Measurements from ENCODE around the gene VAMP1. TPM values are rescaled to one million over a fixed set of nuclear protein-coding genes. Genes with fewer than 3 reads are reported as not detected.
A peak's percentile ranks its signal among the peaks of the same experiment; 100 is the strongest.
"Not testable (repeated sequence)": the region's sequence is repeated elsewhere in the genome, so short reads cannot be mapped to it uniquely, and the experiment has no call there.

VAMP1 gene
- total RNA-seq, 2 experiments from 2014 or later: 49.2 to 59.1 TPM

DNA sequence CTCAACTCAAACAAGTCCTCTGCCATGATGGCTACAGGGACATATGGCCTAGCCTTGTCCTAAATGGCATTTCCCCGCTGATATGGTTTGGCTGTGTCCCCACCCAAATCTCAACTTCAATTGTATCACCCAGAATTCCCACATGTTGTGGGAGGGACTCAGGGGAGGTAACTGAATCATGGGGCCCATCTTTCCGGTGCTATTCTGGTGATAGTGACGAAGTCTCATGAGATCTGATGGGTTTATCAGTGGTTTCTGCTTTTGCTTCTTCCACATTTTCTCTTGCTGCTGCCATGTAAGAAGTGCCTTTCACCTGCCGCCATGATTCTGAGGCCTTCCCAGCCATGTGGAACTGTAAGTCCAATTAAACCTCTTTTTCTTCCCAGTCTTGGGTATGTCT is 3.7 kb downstream of the VAMP1 start:
- H3K9me3 Mint-ChIP-seq (ENCODE audit: low read depth); DNase-seq; H3K27me3 Mint-ChIP-seq; H3K4me3 Mint-ChIP-seq; ATAC-seq: not testable (repeated sequence)
- Mint-ChIP-seq H3K4me1 (peaks cover 82% of the 10 kb centered on the region), H3K36me3 (peaks cover 70% of the 10 kb centered on the region), H3K27ac (peak overlapping the region; percentile 24)
- CTCF ChIA-PET: interaction anchor here (0.8 to 6.7 kb wide), 10 partner anchors 23 to 143 kb away, joined by 3 to 171 read pairs (median 11); partner anchors contain the start of genes CD27 and MRPL51

DNA sequence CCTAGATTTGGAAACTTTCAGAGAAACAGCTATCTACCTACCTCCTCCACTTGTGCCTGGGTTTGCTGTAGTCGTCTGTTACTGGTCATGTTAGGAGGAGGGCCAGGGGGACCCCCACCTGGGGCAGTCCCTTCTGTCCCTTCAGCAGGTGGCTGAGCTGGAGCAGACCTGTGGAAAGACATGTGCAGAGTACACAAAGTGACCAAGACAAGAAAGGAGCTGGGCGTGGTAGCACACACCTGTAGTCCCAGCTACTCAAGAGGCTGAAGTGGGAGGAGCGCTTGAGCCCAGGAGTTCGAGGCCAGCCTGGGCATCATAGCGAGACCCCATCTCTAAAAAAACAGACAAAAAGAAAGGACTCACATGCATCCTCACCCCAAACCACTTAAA is 4.3 kb downstream of the VAMP1 start:
- no peaks in the 10 kb centered on the region for H3K9me3 Mint-ChIP-seq (ENCODE audit: low read depth)
- ATAC-seq (no peak), DNase-seq (no peak)
- H3K27ac Mint-ChIP-seq: peak overlapping the region; percentile 77
- no peaks in the 10 kb centered on the region for H3K27me3 Mint-ChIP-seq
- peaks cover 75% of the 10 kb centered on the region for H3K36me3 Mint-ChIP-seq
- peaks cover 84% of the 10 kb centered on the region for H3K4me1 Mint-ChIP-seq
- H3K4me3 Mint-ChIP-seq: no peak overlapping the region
- CTCF ChIA-PET: interaction anchor here (0.8 to 6.7 kb wide), 25 partner anchors 10 to 143 kb away, joined by 3 to 171 read pairs (median 7); partner anchors contain the start of genes CD27, LTBR, MRPL51 and TAPBPL

DNA sequence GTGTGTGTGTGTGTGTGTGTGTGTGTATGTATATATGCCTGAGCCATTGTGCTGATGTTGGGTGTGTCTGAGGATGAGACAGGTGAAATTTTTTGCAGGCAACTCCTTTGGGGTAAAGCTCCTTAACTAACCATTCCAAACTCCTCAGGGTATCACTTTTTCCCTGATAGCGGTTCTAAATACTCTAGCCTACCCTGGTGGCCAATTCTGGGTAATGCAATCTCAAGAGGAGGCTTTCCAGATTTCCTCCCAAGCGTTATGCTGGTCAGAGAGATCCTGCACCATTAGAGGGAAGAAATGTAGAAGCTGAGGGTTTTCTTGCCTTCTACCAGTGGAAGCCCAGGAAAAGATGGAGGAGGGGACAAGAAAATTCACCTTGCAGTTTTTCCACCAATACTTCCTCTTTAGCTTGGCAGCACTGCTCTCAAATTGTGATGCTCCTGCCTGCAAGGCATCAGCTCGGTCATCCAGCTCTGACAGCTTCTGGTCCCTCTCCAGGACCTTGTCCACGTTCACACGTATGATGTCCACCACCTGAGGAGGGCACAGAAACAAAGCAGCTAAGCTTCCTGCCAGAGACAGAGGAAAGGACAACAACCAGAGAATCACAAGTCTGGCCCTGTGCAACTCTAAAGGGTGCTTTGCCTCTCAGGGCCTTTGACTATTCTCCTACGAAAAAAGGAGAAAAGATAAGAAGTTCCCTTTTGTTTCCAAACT is 4.9 kb downstream of the VAMP1 start:
- peaks cover 80% of the 10 kb centered on the region for H3K36me3 Mint-ChIP-seq
- no peak for ATAC-seq
- H3K4me3 Mint-ChIP-seq: no peak overlapping the region
- H3K4me1 Mint-ChIP-seq: peaks cover 87% of the 10 kb centered on the region
- peak; percentile 61 for DNase-seq
- H3K27ac Mint-ChIP-seq: peak overlapping the region; percentile 77
- no peaks in the 10 kb centered on the region for H3K9me3 Mint-ChIP-seq (ENCODE audit: low read depth)
- no peaks in the 10 kb centered on the region for H3K27me3 Mint-ChIP-seq
- CTCF ChIA-PET: interaction anchor here (0.6 to 6.7 kb wide), 34 partner anchors 10 to 147 kb away, joined by 3 to 171 read pairs (median 5); partner anchors contain the start of genes CD27, LTBR, MRPL51 and TAPBPL

DNA sequence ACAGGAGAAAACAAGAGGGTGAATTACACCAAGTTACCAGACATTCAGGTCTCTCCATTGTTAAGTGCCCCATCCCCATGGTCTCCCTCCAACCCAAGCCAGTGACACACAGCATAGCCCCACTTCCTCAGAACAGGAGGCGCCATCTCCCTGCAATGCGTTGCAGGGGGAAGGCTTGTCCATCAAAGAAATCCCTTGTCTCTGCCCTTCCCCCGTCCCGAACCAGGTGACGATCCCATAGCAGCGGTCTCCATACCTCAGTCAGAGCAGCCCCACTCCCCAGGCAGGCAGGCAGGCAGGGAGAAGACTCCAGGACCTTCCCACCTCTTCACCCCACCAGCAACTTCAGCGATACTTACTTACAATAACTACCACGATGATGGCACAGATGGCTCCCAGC is 5.9 kb downstream of the VAMP1 start:
- CTCF ChIA-PET: interaction anchor here (0.8 to 6.7 kb wide), 22 partner anchors 8 to 146 kb away, joined by 3 to 171 read pairs (median 6); partner anchors contain the start of genes CD27, LTBR, MRPL51 and TAPBPL
- Mint-ChIP-seq H3K27me3 (no peaks in the 10 kb centered on the region), H3K4me3 (no peak overlapping the region), H3K27ac (peak overlapping the region; percentile 98), H3K4me1 (peaks cover 92% of the 10 kb centered on the region), H3K9me3 (ENCODE audit: low read depth) (no peaks in the 10 kb centered on the region), H3K36me3 (peaks cover 85% of the 10 kb centered on the region)
- ATAC-seq (no peak), DNase-seq (no peak)

DNA sequence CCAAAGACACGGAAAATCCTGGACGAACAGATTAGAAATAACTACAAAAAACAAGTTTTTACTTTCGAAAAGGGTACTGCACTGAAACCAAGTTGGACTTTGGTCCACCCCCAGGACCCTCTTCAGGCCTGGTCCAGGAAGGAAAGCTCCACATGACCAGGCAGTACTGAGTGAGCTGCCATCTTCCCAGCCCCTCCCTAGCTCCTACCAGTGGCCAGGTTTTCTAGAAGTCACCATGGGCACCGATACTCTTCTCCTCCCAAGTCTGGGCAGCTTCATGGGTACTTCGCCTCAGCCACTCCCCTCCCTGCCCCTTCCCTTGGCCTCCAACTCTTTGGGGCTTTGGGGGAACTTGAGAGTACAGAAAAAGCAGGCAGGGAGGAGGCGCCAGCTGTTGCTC is 6.6 kb downstream of the VAMP1 start:
- H3K36me3 Mint-ChIP-seq: peaks cover 85% of the 10 kb centered on the region

DNA sequence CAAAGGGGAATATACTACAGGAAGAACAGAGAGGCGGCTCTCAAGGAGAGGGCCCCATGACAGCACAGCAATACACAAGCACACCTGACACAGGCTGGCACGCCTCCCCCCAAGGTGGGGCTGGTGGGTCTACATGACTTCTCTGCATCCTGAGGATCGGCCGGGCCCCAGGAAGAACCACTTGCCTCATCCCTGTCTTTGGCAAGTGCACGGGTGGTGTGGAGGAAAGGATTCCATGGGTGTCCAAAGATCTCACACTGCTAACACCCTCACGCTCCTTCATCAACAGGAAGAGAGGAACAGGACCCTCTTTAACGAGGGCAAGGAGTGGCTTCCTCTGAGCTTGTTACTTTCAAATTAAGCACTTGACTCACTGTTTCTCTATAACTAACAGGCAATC is 7.3 kb downstream of the VAMP1 start:
- peaks cover 85% of the 10 kb centered on the region for H3K36me3 Mint-ChIP-seq
- peak overlapping the region; percentile 72 for H3K4me3 Mint-ChIP-seq
- ATAC-seq (no peak), DNase-seq (no peak)
- no peaks in the 10 kb centered on the region for H3K27me3 Mint-ChIP-seq
- no peaks in the 10 kb centered on the region for H3K9me3 Mint-ChIP-seq (ENCODE audit: low read depth)
- peaks cover 92% of the 10 kb centered on the region for H3K4me1 Mint-ChIP-seq
- peak overlapping the region; percentile 98 for H3K27ac Mint-ChIP-seq
- CTCF ChIA-PET: interaction anchor here (0.8 to 6.7 kb wide), 10 partner anchors 8 to 140 kb away, joined by 3 to 171 read pairs (median 5); partner anchors contain the start of genes CD27, TAPBPL and VAMP1

More for the DNA sequence above, 6.6 kb downstream of the VAMP1 start:
- Mint-ChIP-seq H3K27me3 (no peaks in the 10 kb centered on the region), H3K9me3 (ENCODE audit: low read depth) (no peaks in the 10 kb centered on the region), H3K4me1 (peaks cover 92% of the 10 kb centered on the region), H3K4me3 (peak overlapping the region; percentile 72), H3K27ac (peak overlapping the region; percentile 98)
- DNase-seq: no peak
- CTCF ChIA-PET: interaction anchor here (0.8 to 6.7 kb wide), 11 partner anchors 8 to 141 kb away, joined by 3 to 171 read pairs (median 5); partner anchors contain the start of genes CD27, TAPBPL and VAMP1
- ATAC-seq: no peak

DNA sequence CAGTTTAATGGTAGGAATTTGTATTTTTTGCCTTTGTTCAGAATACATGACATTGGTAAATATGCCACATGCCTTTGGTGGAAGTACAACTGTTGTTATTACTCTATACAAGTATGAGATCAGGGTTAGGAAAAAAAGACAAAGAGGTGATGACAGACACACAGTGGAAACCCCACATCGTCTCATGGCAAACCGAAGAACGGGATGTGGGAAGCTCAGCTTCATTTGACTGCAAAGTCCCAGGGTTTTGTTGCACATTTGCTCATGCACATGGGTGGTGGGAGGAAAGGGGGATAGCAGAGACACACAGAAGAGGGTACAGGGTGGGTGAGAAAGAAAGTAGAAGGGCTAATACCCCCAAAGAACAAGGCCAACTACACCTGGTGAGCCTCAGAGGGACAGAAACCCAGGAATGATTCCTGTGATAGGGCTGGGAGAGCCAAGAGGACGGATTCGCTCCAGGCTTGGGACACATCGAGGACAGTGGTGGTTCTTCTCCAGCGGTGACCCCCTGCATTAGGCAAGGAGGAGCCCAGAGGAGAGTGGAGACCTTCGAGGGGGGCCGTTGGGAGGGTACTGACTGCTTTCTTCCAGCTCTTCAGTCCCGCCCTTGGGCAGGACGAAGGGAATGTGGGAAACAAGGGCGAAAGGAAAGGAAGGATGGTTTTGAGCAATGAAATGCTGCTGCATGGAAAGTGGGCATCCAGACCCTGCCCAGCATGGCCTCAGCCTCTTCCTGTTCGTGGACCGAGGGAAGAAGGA is 8.1 kb downstream of the VAMP1 start:
- CTCF ChIA-PET: interaction anchor here (1.2 to 6.7 kb wide), 11 partner anchors 9 to 139 kb away, joined by 4 to 171 read pairs (median 10); partner anchors contain the start of genes CD27, TAPBPL and VAMP1
- peak overlapping the region; percentile 98 for H3K27ac Mint-ChIP-seq
- peak overlapping the region; percentile 72 for H3K4me3 Mint-ChIP-seq
- H3K9me3 Mint-ChIP-seq (ENCODE audit: low read depth): no peaks in the 10 kb centered on the region
- H3K36me3 Mint-ChIP-seq: peaks cover 84% of the 10 kb centered on the region
- DNase-seq (peak; percentile 72), ATAC-seq (peak; percentile 28)
- H3K4me1 Mint-ChIP-seq: peaks cover 88% of the 10 kb centered on the region
- H3K27me3 Mint-ChIP-seq: no peaks in the 10 kb centered on the region

DNA sequence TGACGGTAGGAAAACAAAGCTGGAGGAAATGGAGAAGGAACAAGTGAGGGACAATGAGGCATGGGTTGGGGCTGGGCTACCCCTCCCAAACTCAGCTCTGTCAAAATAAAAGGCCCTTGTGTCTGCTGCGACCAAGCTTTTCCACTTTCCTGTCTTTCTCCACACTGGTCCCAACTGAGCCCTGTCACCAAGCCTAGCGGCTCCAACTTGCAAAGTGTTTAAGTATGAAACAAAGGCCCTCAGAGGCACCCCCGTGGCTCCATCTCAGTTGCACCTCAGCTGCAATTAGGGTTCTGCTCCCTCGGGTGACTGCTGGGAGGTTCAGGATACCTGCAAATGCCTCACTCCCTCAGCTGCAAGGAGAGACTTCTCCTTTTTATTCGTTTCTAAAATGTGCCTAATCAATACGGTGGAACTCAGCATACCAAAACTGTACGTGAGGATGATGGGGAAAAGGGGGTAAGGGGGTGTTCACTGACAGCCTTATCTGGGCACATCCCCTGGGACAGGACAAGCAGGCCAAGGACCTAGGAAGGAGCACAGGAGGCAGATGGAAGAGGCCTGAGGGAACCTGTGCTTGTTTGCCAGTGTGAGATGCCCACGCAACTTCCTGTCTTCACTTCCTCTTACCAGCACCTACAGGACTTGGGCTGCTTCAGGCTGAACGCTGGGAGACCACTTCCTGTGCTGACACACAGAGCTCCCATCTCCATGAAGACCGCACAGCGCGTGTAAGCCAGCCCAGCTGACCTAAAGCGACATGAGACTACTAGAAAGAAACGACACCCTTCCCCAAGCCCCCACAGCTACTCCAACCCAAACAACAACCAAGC is 8.9 kb downstream of the VAMP1 start:
- DNase-seq: peak; percentile 97
- Mint-ChIP-seq H3K4me3 (peak overlapping the region; percentile 72), H3K27me3 (no peaks in the 10 kb centered on the region), H3K36me3 (peaks cover 83% of the 10 kb centered on the region), H3K4me1 (peaks cover 87% of the 10 kb centered on the region), H3K27ac (peak overlapping the region; percentile 98), H3K9me3 (ENCODE audit: low read depth) (no peaks in the 10 kb centered on the region)
- CTCF ChIA-PET: interaction anchor here (0.8 to 6.7 kb wide), 12 partner anchors 10 to 126 kb away, joined by 3 to 171 read pairs (median 12); partner anchors contain the start of genes CD27, GAPDH, IFFO1 and TAPBPL
- ATAC-seq: peak; percentile 82

DNA sequence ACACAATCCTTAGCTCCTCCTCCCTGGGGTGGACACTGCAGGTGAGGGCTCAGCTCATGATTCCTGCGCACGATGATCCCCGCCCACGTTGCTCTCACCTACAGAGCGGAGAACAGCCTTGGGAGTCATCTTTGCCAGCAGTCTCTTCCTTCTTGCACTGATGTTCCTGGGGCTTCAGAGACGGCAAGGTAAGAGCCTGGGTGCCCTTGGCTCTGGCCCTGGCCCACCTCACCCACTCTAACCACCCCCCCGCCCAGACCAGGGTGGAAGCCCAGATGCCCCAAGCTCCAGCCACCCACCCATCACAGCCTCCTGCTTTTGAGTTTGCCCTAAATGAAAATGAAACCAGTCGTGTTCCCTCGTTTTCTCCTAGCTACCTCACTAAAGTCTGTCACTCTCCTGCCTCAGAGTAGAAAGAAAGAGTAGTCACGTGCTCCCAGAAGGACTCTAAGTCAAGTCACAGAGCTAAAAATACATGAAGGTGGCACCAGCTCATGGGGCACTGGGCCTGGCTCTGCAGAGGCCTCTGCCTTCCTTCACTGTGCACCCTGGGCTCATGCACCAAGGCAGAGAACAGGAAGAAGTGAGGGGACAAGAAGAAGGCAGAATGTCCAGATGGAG is 9.6 kb downstream of the VAMP1 start:
- ATAC-seq (peak; percentile 34), DNase-seq (no peak)
- Mint-ChIP-seq H3K36me3 (peaks cover 80% of the 10 kb centered on the region), H3K27me3 (no peaks in the 10 kb centered on the region), H3K4me3 (peak overlapping the region; percentile 72), H3K9me3 (ENCODE audit: low read depth) (no peaks in the 10 kb centered on the region), H3K27ac (peak overlapping the region; percentile 98), H3K4me1 (peaks cover 84% of the 10 kb centered on the region)
- CTCF ChIA-PET: interaction anchor here (0.8 to 6.7 kb wide), 12 partner anchors 9 to 125 kb away, joined by 3 to 171 read pairs (median 12); partner anchors contain the start of genes CD27, GAPDH, IFFO1 and TAPBPL

DNA sequence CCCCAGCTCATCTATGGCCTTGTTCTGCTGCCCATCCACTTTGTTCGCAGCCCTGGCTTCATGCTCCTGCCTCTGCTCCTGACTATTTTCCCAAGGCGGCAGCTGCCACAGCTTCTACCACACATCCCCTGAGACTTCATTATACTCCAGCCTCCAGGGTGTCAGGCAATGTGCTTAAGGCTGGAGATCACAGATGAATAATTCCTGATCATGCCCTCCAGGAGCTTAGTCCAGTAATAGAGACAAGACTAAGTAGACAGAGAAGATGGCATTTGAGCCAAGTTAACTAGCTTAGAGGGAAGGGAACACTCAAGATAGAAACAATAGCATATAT is 11.5 kb downstream of the VAMP1 start:
- Mint-ChIP-seq H3K27me3 (no peaks in the 10 kb centered on the region), H3K4me3 (no peak overlapping the region), H3K9me3 (ENCODE audit: low read depth) (no peaks in the 10 kb centered on the region), H3K27ac (peak overlapping the region; percentile 82), H3K36me3 (peaks cover 77% of the 10 kb centered on the region), H3K4me1 (peaks cover 81% of the 10 kb centered on the region)
- DNase-seq (no peak), ATAC-seq (no peak)
- CTCF ChIA-PET: interaction anchor here (1.0 to 5.8 kb wide), 4 partner anchors 11 to 34 kb away, joined by 6 to 45 read pairs (median 7); partner anchors contain the start of genes CD27 and VAMP1

DNA sequence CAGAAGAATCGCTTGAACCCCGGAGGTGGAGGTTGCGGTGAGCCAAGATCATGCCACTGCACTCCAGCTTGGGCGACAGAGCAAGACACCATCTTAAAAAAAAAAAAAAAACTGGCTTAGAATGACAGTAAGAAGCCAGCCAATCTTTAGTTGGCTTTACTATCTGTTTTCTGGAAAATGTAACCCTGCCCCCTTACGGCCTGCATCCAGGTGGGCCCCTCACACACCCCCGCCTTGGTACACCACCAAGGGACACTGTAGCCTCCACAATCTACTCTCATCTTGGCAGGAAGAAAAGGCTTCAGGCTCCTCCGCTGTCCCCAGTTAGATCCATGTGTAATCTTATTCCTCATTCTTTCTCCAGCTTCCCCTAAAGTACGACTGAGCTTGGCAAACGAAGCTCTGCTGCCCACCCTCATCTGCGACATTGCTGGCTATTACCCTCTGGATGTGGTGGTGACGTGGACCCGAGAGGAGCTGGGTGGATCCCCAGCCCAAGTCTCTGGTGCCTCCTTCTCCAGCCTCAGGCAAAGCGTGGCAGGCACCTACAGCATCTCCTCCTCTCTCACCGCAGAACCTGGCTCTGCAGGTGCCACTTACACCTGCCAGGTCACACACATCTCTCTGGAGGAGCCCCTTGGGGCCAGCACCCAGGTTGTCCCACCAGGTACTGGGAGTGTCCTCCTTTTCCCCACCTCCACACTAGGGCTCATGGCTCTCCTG is 12.0 kb downstream of the VAMP1 start:
- Mint-ChIP-seq H3K27me3 (no peaks in the 10 kb centered on the region), H3K4me3 (no peak overlapping the region), H3K4me1 (peaks cover 81% of the 10 kb centered on the region), H3K9me3 (ENCODE audit: low read depth) (no peaks in the 10 kb centered on the region), H3K36me3 (peaks cover 77% of the 10 kb centered on the region), H3K27ac (peak overlapping the region; percentile 82)
- DNase-seq (no peak), ATAC-seq (no peak)
- CTCF ChIA-PET: interaction anchor here (1.0 to 5.8 kb wide), 4 partner anchors 12 to 34 kb away, joined by 6 to 45 read pairs (median 7); partner anchors contain the start of genes CD27 and VAMP1
